Spinal cord (tissue), 10 donors: ENCODE measurements around the gene TCP10L. TPM values are rescaled to one million over a fixed set of nuclear protein-coding genes. Genes with fewer than 3 reads are reported as not detected.
A peak's percentile ranks its signal among the peaks of the same experiment; 100 is the strongest.

Experiments used
- DNase-seq, 6 donors: peaks; one replicate each; pipeline versions ENCODE4 v3.0.0 to v3.0.0-alpha.2; 2013 to 2015; ENCODE audit warnings: low spot score in 6 of 6, low read depth in 4 of 6
- H3K27ac ChIP-seq: one replicate; pipeline ENCODE4 v1.5.1; 2013; ENCODE audit warnings: low read depth, low read length, control low read depth
- H3K27me3 ChIP-seq: one replicate; pipeline ENCODE4 v1.6.1; 2013; ENCODE audit warnings: low read length; ENCODE audit not compliant: control insufficient read depth, insufficient read depth
- H3K36me3 ChIP-seq: one replicate; pipeline ENCODE4 v1.6.1; 2013; ENCODE audit warnings: low read length; ENCODE audit not compliant: control insufficient read depth, insufficient read depth
- H3K4me1 ChIP-seq: one replicate; pipeline ENCODE4 v1.6.1; 2013; ENCODE audit warnings: low read length; ENCODE audit not compliant: control insufficient read depth, insufficient read depth
- H3K4me3 ChIP-seq: one replicate; pipeline ENCODE4 v1.5.1; 2013; ENCODE audit warnings: low read depth, low read length, control low read depth
- H3K9me3 ChIP-seq: one replicate; pipeline ENCODE4 v1.6.1; 2013; ENCODE audit warnings: low read length; ENCODE audit not compliant: control insufficient read depth, insufficient read depth
- WGBS: methylation state at CpG from one replicate; pipeline ENCODE4 v1.1.5; 2013; ENCODE audit warnings: missing lambda C conversion rate; ENCODE audit not compliant: insufficient coverage; 5-methylcytosine and 5-hydroxymethylcytosine counted together
- polyA plus RNA-seq, 2 donors: library from polyadenylated mRNA; unstranded; fragments of 120-200 nt; gene quantifications; one replicate each; pipeline ENCODE4 v1.2.1, GENCODE V29; 2013; ENCODE audit not compliant: insufficient read length in 2 of 2
- total RNA-seq, 2 donors: library from RNA; depleted of rRNA in 1 of 2; stranded (reverse); fragments of 120-200 nt in 1 of 2; fragments of >200 nt in 1 of 2; gene quantifications; one replicate each; pipeline versions ENCODE4 v1.2.3 to v1.2.4, GENCODE V29; 2013 to 2014
- donor health status: healthy.

The TCP10L gene
- total and polyA plus RNA-seq, 4 donors: 2.1 to 4.1 (median 3.0) TPM

- Histone ChIP-seq H3K4me1 (no peaks in the 10 kb centered on the region), H3K4me3 (no peak overlapping the region), H3K36me3 (peaks cover 14% of the 10 kb centered on the region), H3K27me3 (no peaks in the 10 kb centered on the region), H3K27ac (no peak overlapping the region), H3K9me3 (no peaks in the 10 kb centered on the region)
- DNase-seq: no peak
- 73% methylated on average over 4 of the region's 4 CpGs for WGBS
These were observed 4.8 kb upstream of the TCP10L start for GRCh38 chr21:32590130-32590529.

GRCh38 chr21:32587651-32588050 lies 2.3 kb upstream of the TCP10L start:
- no peak for DNase-seq
- H3K4me3 ChIP-seq: no peak overlapping the region
- H3K36me3 ChIP-seq: peaks cover 18% of the 10 kb centered on the region
- H3K27me3 ChIP-seq: no peaks in the 10 kb centered on the region
- no CpG with 5 or more reads among the region's 5 CpGs for WGBS
- no peaks in the 10 kb centered on the region for H3K9me3 ChIP-seq
- H3K4me1 ChIP-seq: no peaks in the 10 kb centered on the region
- no peak overlapping the region for H3K27ac ChIP-seq

- H3K27me3 ChIP-seq: no peaks in the 10 kb centered on the region
- H3K27ac ChIP-seq: no peak overlapping the region
- no peaks in the 10 kb centered on the region for H3K4me1 ChIP-seq
- 76% methylated on average over 9 of the region's 13 CpGs for WGBS
- no peak for DNase-seq
- H3K9me3 ChIP-seq: no peaks in the 10 kb centered on the region
- no peak overlapping the region for H3K4me3 ChIP-seq
- peaks cover 18% of the 10 kb centered on the region for H3K36me3 ChIP-seq
These were observed 1.8 kb upstream of the TCP10L start for GRCh38 chr21:32587120-32587519.

- Histone ChIP-seq H3K4me1 (no peaks in the 10 kb centered on the region), H3K9me3 (no peaks in the 10 kb centered on the region), H3K27ac (no peak overlapping the region), H3K27me3 (no peaks in the 10 kb centered on the region), H3K36me3 (peaks cover 21% of the 10 kb centered on the region), H3K4me3 (no peak overlapping the region)
- DNase-seq: no peak
- 80% methylated on average over 9 of the region's 9 CpGs for WGBS
These were observed 647 bp upstream of the TCP10L start for GRCh38 chr21:32585970-32586369.

- no peak for DNase-seq
- H3K36me3 ChIP-seq: peaks cover 21% of the 10 kb centered on the region
- H3K4me1 ChIP-seq: no peaks in the 10 kb centered on the region
- H3K4me3 ChIP-seq: no peak overlapping the region
- H3K27me3 ChIP-seq: no peaks in the 10 kb centered on the region
- H3K9me3 ChIP-seq: no peaks in the 10 kb centered on the region
- WGBS: 95% methylated on average over 4 of the region's 8 CpGs
- H3K27ac ChIP-seq: no peak overlapping the region
These were observed 851 bp downstream of the TCP10L start for GRCh38 chr21:32584472-32584871.

GRCh38 chr21:32581732-32582131 lies 3.6 kb downstream of the TCP10L start:
- WGBS: 96% methylated on average over 11 of the region's 13 CpGs
- H3K9me3 ChIP-seq: no peaks in the 10 kb centered on the region

GRCh38 chr21:32580949-32581348 lies 4.4 kb downstream of the TCP10L start:
- Histone ChIP-seq H3K36me3 (peaks cover 14% of the 10 kb centered on the region), H3K27ac (no peak overlapping the region), H3K4me3 (no peak overlapping the region), H3K4me1 (no peaks in the 10 kb centered on the region), H3K27me3 (no peaks in the 10 kb centered on the region), H3K9me3 (no peaks in the 10 kb centered on the region)
- no peak for DNase-seq
- 97% methylated on average over 8 of the region's 13 CpGs for WGBS

More at GRCh38 chr21:32581732-32582131, 3.6 kb downstream of the TCP10L start:
- Histone ChIP-seq H3K36me3 (peaks cover 19% of the 10 kb centered on the region), H3K27me3 (no peaks in the 10 kb centered on the region), H3K4me3 (no peak overlapping the region), H3K4me1 (no peaks in the 10 kb centered on the region), H3K27ac (no peak overlapping the region)
- no peak for DNase-seq

GRCh38 chr21:32578107-32578691 lies 7.1 kb downstream of the TCP10L start:
- H3K27ac ChIP-seq: no peak overlapping the region
- no peaks in the 10 kb centered on the region for H3K4me1 ChIP-seq
- no peak overlapping the region for H3K4me3 ChIP-seq
- peak in 1 of 6 donors; percentile 14 for DNase-seq
- WGBS: 38% methylated on average over 12 of the region's 15 CpGs
- H3K9me3 ChIP-seq: no peaks in the 10 kb centered on the region
- H3K36me3 ChIP-seq: peaks cover 20% of the 10 kb centered on the region
- H3K27me3 ChIP-seq: no peaks in the 10 kb centered on the region

GRCh38 chr21:32576011-32576410 lies 9.3 kb downstream of the TCP10L start:
- no peak for DNase-seq
- Histone ChIP-seq H3K9me3 (no peaks in the 10 kb centered on the region), H3K4me3 (no peak overlapping the region), H3K36me3 (peaks cover 17% of the 10 kb centered on the region), H3K4me1 (no peaks in the 10 kb centered on the region), H3K27ac (no peak overlapping the region), H3K27me3 (no peaks in the 10 kb centered on the region)
- WGBS: 93% methylated on average over 11 of the region's 11 CpGs
